Kidney epithelial cell (primary cell): Measurements from ENCODE around the gene EXOSC7. TPM values are rescaled to one million over a fixed set of nuclear protein-coding genes. Genes with fewer than 3 reads are reported as not detected.

Experiments
- DNase-seq: peaks from one replicate; pipeline ENCODE4 v3.0.0-alpha.2; 2010; ENCODE audit warnings: low read depth
- H3K27me3 ChIP-seq: 2 replicates; pipeline ENCODE4 v1.6.0; 2011; ENCODE audit warnings: low read length; ENCODE audit not compliant: control insufficient read depth, insufficient read depth
- H3K36me3 ChIP-seq: 2 replicates; pipeline ENCODE4 v1.5.1; 2011; ENCODE audit warnings: low read length; ENCODE audit not compliant: control insufficient read depth, insufficient read depth
- H3K4me3 ChIP-seq: 2 replicates; pipeline ENCODE4 v1.5.1; 2011; ENCODE audit warnings: low read depth, mild to moderate bottlenecking, control low read depth, low read length
- total RNA-seq: library from RNA; depleted of rRNA; stranded (reverse); fragments of >200 nt; gene quantifications from 2 replicates; pipeline ENCODE4 v1.2.3, GENCODE V29; 2015
- TF ChIP-seq, protein P1 (sequence below): IDR thresholded peaks from 2 replicates; pipeline ENCODE4 v1.5.1; 2011; ENCODE audit warnings: mild to moderate bottlenecking, moderate library complexity, low read length, control low read depth, inconsistent platforms; ENCODE audit not compliant: insufficient read depth, poor library complexity, severe bottlenecking

Gene EXOSC7
- total RNA-seq, 1 donor from 2014 or later = 64.8 TPM

- no peak for DNase-seq
- no peak overlapping the region for H3K4me3 ChIP-seq
- TF ChIP-seq, protein P1, sequence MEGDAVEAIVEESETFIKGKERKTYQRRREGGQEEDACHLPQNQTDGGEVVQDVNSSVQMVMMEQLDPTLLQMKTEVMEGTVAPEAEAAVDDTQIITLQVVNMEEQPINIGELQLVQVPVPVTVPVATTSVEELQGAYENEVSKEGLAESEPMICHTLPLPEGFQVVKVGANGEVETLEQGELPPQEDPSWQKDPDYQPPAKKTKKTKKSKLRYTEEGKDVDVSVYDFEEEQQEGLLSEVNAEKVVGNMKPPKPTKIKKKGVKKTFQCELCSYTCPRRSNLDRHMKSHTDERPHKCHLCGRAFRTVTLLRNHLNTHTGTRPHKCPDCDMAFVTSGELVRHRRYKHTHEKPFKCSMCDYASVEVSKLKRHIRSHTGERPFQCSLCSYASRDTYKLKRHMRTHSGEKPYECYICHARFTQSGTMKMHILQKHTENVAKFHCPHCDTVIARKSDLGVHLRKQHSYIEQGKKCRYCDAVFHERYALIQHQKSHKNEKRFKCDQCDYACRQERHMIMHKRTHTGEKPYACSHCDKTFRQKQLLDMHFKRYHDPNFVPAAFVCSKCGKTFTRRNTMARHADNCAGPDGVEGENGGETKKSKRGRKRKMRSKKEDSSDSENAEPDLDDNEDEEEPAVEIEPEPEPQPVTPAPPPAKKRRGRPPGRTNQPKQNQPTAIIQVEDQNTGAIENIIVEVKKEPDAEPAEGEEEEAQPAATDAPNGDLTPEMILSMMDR = no peak
- no peaks in the 10 kb centered on the region for H3K27me3 ChIP-seq
- H3K36me3 ChIP-seq = no peaks in the 10 kb centered on the region
These were observed 44.3 kb upstream of the EXOSC7 start for GRCh38 chr3:44931791-44932190.

DNA sequence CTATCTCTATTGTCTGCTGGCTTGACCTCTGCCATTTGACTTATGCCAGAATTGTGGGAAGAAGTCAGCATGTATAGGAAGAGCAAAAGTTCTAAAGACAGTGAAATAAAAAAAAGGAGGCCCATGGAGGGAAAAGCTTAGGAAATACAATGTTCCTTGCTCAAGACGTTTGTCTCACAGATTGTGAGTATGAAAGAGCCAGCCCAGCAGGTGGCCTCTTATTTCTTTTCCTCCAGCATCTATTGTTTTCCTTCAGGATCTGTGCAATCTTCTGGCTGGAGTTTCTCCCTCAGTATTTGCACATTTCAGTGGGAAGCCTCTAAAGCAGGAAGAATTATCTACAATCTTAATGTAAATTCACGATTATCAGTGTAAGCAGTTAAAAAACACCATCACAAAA, 43.8 kb upstream of the EXOSC7 start:
- no peak overlapping the region for H3K4me3 ChIP-seq
- no peaks in the 10 kb centered on the region for H3K27me3 ChIP-seq
- TF ChIP-seq, protein P1 = no peak
- DNase-seq = no peak
- no peaks in the 10 kb centered on the region for H3K36me3 ChIP-seq

GRCh38 chr3:44932986-44933944, 42.8 kb upstream of the EXOSC7 start:
- H3K27me3 ChIP-seq = no peaks in the 10 kb centered on the region
- H3K4me3 ChIP-seq = no peak overlapping the region
- no peaks in the 10 kb centered on the region for H3K36me3 ChIP-seq
- TF ChIP-seq, protein P1 = no peak
- DNase-seq = no peak

DNA sequence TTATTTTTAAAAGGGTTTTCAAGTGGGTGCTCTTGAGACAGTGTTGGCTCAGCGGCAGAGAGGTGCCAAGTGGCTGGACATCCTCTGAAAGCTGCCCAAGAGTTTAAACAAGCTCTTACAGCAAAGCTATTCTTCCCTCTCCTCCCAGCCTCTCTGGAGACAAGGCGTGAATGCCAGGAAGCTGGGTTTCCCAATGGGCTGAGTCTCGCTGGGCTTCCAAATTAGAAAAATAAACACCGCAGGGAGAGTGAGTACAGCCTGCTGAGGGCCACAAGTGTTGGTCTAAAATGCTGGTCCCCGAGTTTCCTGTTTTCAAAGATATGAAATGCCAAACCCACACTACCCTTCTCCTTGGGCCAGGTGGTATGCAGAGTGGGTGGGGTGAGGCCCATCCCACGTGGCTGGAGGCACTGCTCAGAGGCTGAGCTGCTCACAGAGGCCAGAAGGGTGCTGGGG, 36.4 kb upstream of the EXOSC7 start:
- H3K36me3 ChIP-seq = no peaks in the 10 kb centered on the region
- no peak for DNase-seq

DNA sequence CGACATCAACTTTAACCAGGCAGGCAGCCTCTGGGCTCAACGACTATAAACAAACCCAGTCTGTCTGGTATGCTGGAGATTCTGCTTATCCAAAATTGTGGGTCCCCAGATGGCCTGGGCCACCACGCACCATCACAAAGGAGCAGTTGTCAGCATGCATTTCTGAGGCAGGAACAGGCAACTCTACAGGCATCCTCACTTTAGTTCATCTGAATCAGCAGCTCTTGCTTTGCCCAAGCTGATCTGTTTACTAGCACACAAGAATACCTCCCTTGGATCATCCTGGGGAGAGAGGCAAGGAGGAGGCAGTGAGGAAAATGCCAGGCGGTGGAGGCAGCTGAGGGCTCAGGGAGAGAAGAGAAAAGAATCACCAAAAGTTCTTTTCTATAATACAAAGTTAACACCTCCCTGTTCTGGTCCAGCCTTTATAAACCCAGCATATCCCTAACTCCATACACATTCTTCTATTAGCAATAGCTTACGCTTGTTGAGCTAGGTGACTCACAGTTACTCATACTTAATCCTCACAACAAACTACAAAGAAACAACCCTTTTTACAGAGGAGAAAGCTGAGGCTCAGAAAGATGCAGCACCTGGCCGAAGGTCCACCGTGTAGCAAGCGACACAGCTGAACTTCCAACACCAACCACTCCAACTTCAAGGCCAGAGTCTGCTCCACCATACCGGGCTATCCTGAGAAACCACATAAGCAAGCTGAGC, 33.7 kb upstream of the EXOSC7 start:
- DNase-seq = no peak
- TF ChIP-seq, protein P1 = no peak
- Histone ChIP-seq H3K27me3 (no peaks in the 10 kb centered on the region), H3K36me3 (peaks cover 1% of the 10 kb centered on the region), H3K4me3 (no peak overlapping the region)

More for the DNA sequence above, 36.4 kb upstream of the EXOSC7 start:
- TF ChIP-seq, protein P1 = no peak
- no peak overlapping the region for H3K4me3 ChIP-seq
- no peaks in the 10 kb centered on the region for H3K27me3 ChIP-seq
